GM12865 (cell line): ENCODE data around the gene SRCIN1.

ENCODE experiments used
- DNase-seq: peaks from one replicate; pipeline ENCODE4 v3.0.0; 2010; ENCODE audit warnings: low read depth
- H3K4me3 ChIP-seq: 2 replicates; pipeline ENCODE4 v1.5.1; 2011; ENCODE audit warnings: mild to moderate bottlenecking, low read depth, low read length, control low read depth
- TF ChIP-seq, protein P1 (sequence below): IDR thresholded peaks from 2 replicates; pipeline ENCODE4 v1.5.1; 2011; ENCODE audit warnings: low read length, control low read depth, low read depth, inconsistent platforms; ENCODE audit not compliant: insufficient read depth; ENCODE audit errors: missing control alignments

The SRCIN1 gene

DNA sequence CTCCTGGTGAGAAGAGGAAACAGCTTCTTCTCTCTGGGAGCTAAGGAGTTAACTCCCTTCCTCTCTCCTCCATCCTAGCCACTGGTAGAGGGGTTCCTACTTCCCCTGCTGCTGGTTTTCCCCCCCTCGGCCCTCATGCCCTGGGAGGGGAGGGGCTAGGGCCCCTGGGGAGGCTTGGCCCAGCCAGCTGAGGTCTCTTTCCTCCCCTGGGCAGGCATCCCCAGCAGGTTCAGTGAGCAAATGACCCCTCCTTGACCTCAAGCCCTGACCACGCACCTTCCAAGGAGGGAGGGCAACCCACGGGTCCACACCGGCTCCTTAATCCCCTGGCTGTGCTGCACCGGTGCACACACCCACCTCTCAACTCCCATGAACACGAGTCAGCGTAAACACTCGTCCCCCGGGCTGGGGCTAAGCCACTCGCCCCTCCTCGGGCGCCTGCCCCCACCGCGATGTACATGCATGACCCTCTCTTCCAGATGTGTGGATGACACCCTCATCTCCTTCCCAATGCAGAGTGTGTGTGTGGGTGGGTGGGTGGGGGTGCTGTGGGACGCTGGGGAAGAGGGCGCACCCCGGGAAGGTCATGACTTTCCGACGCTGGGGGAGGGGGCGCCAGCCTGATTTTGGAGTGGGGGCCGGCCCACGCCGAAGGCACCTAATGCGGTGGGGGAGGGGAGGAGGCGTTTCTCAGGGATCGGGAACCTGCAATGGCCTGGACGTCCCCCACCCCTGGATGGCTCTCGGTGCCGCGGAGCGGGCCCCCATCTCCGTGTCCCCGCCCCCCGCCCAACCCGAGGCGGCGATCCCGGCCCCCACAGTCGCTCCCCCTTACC lies 33.7 kb downstream of the SRCIN1 start:
- TF ChIP-seq, protein P1, sequence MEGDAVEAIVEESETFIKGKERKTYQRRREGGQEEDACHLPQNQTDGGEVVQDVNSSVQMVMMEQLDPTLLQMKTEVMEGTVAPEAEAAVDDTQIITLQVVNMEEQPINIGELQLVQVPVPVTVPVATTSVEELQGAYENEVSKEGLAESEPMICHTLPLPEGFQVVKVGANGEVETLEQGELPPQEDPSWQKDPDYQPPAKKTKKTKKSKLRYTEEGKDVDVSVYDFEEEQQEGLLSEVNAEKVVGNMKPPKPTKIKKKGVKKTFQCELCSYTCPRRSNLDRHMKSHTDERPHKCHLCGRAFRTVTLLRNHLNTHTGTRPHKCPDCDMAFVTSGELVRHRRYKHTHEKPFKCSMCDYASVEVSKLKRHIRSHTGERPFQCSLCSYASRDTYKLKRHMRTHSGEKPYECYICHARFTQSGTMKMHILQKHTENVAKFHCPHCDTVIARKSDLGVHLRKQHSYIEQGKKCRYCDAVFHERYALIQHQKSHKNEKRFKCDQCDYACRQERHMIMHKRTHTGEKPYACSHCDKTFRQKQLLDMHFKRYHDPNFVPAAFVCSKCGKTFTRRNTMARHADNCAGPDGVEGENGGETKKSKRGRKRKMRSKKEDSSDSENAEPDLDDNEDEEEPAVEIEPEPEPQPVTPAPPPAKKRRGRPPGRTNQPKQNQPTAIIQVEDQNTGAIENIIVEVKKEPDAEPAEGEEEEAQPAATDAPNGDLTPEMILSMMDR, result no peak
- no peak for DNase-seq
- H3K4me3 ChIP-seq, result no peak overlapping the region

DNA sequence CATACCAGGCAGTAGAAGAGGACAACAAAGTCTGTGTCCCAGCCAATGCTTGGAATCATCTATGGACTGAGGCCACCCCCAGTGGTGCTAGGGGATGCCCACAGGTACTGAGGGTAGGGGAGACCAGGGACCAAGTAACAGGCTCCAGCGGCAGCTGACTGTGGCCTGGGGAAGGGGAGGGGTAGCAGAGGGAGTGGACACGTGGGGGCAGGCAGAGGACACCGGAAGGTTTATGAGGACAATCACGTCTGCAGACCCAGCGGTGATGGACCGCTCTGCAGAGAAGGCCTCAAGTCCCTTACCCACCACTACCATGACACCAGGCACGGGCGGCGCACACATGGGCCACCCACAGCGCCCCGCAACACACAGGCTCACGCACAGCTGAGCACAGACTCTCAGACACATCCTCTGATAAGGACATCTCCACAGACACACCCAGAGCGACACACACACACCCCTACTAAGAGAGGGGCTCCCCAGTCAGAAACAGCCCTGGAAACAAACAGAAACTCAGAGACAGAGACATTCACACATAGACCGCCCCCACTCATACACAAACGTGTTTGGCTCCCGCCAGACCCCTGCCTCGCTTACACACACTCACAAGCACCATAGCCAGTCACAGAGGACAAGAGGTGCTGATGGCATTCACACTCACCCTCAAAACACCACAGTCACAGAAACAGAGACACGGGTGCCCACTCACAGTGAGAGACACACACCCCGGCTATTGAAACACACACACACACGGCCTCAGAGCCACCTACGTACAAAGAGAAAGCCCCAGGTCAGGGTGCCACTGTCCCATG lies 35.8 kb downstream of the SRCIN1 start:
- TF ChIP-seq, protein P1, result no peak
- DNase-seq, result no peak
- no peak overlapping the region for H3K4me3 ChIP-seq

DNA sequence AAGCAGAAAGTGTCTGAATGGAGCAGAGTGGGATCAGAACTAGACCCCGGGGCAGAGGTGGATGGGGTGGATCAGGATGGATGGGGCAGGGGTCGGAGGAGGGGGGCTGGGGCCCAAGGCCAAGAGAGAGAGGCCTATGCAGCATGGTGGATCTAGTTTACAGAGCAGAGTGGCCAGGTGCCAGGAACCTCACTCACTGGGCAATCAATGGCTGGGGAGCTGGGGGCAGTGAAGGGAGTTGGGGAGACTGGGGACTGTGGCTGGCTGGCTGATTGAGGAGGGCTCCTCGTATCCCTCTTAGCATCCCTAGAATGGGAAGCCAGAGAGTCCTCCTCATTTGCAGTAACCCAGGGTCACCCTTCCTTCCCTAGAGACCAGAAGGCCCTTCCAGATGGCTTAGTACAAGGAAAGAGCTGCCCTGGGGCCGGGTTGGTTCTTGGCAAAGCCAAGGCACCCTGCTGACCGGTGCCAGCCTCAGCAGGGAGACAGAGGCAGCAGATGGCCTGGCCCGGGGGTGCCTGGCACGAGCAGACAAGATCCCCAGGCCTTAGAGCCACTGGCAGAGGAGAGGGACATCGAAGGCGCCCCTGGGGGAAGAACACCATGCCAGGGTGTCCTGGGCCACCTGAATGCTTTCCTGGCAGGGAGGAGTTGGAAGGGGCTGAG lies 36.8 kb downstream of the SRCIN1 start:
- TF ChIP-seq, protein P1, result no peak
- no peak for DNase-seq

DNA sequence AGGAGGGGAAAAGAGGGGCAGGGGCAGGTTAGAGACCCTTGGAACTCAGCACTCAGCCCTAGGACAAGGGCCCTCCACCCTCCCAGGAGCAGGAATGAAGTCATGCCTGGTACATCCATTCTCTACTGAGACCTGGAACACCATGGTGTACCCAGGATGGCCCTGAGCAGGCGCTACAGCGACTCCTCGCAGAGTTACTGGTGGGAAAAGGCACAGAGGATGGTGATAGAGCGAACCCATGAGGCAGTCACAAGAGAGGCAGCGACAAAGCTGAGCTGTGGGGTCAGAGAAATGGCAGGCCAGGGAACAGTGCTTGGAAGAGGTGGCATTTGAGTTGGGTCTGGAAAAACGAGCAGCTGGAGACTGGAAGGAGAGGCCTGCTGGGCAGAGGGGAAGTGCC lies 37.5 kb downstream of the SRCIN1 start:
- DNase-seq, result no peak
- H3K4me3 ChIP-seq, result no peak overlapping the region
- TF ChIP-seq, protein P1, result no peak

More for the DNA sequence above, 36.8 kb downstream of the SRCIN1 start:
- no peak overlapping the region for H3K4me3 ChIP-seq

DNA sequence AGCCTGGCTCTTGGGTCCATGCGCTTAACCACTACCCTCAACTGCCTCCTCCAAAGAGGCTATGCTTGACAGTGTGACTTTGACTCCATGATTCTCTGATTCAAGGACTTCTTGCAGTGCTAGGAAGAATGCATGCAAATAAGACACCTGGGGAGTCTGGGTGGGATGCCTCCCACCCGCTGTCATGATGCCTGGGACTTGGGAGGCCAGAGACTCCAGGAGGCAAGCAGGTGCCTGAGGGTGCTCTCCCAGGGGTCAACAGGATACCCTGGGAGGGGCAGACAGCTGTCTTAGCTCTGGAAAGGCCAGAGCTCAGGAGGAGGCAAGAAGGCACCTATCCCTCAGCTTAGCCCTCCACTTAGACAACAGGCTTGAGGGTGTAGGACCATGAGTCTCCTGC lies 38.4 kb downstream of the SRCIN1 start:
- no peak for DNase-seq
- no peak overlapping the region for H3K4me3 ChIP-seq
- TF ChIP-seq, protein P1, result no peak

DNA sequence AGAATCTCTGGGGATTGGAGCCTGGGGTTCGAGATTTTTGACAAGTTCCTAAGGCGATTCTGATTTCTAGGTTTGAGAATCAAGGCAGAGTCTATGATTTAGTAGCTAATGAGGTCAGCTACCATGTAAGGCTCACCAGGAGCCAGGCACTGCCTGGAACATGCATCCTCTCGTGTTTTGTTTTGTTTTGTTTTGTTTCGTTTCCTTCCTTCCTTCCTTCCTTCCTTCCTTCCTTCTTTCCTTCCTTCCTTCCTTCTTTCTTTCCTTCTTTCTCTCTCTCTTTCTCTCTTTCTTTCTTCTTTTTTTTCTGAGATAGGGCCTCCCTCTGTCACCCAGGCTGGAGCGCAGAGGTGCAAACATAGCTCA lies 39.1 kb downstream of the SRCIN1 start:
- no peak for DNase-seq
- TF ChIP-seq, protein P1, result no peak

More for the DNA sequence above, 39.1 kb downstream of the SRCIN1 start:
- no peak overlapping the region for H3K4me3 ChIP-seq
